H9 (cell line): Measurements from ENCODE around the gene PALS1. TPM values are rescaled to one million over a fixed set of nuclear protein-coding genes. Genes with fewer than 3 reads are reported as not detected.

ENCODE experiments used
- DNase-seq: peaks from one replicate; pipeline ENCODE4 v3.0.0-alpha.2; 2017
- H2AFZ ChIP-seq: one replicate; pipeline ENCODE4 v1.6.1; 2013; ENCODE audit warnings: mild to moderate bottlenecking, low read length, control low read depth, moderate library complexity
- H2AK5ac ChIP-seq: 2 replicates; pipeline ENCODE4 v1.6.1; 2013; ENCODE audit warnings: low read length, control low read depth, mixed read lengths; ENCODE audit not compliant: insufficient read length
- H2BK120ac ChIP-seq: one replicate; pipeline ENCODE4 v1.6.1; 2013; ENCODE audit warnings: low read depth, mild to moderate bottlenecking, low read length, control low read depth, inconsistent platforms; ENCODE audit not compliant: poor library complexity, severe bottlenecking
- H2BK12ac ChIP-seq: 2 replicates; pipeline ENCODE4 v1.6.1; 2013; ENCODE audit warnings: low read length, control low read depth, mixed read lengths, low read depth; ENCODE audit not compliant: insufficient read length
- H2BK15ac ChIP-seq: 2 replicates; pipeline ENCODE4 v1.6.1; 2013; ENCODE audit warnings: low read depth, low read length, control low read depth
- H2BK20ac ChIP-seq: one replicate; pipeline ENCODE4 v1.6.1; 2013; ENCODE audit warnings: low read depth, mild to moderate bottlenecking, low read length, control low read depth, inconsistent platforms; ENCODE audit not compliant: poor library complexity, severe bottlenecking
- H2BK5ac ChIP-seq: 2 replicates; pipeline ENCODE4 v1.6.1; 2013; ENCODE audit warnings: low read length, control low read depth, mixed read lengths; ENCODE audit not compliant: insufficient read length
- H3K14ac ChIP-seq: 2 replicates; pipeline ENCODE4 v1.6.1; 2013; ENCODE audit warnings: low read length, control low read depth; ENCODE audit not compliant: insufficient read depth
- H3K18ac ChIP-seq: 2 replicates; pipeline ENCODE4 v1.6.1; 2013; ENCODE audit warnings: low read depth, mild to moderate bottlenecking, mixed read lengths, low read length, control low read depth; ENCODE audit not compliant: insufficient read length
- H3K23ac ChIP-seq: 2 replicates; pipeline ENCODE4 v1.6.1; 2013; ENCODE audit warnings: low read length, control low read depth, mixed read lengths, low read depth; ENCODE audit not compliant: insufficient read length
- H3K23me2 ChIP-seq: 2 replicates; pipeline ENCODE4 v1.6.1; 2013; ENCODE audit warnings: low read depth, mild to moderate bottlenecking, mixed read lengths, low read length, control low read depth; ENCODE audit not compliant: insufficient read length, poor library complexity, severe bottlenecking
- H3K27ac ChIP-seq: 2 replicates; pipeline ENCODE4 v1.5.1; 2013; ENCODE audit warnings: low read length, control low read depth, mixed read lengths, low read depth; ENCODE audit not compliant: insufficient read length
- H3K27me3 ChIP-seq: 2 replicates; pipeline ENCODE4 v1.6.1; 2013; ENCODE audit warnings: low read length, control low read depth, inconsistent platforms; ENCODE audit not compliant: insufficient read depth
- H3K4ac ChIP-seq: 2 replicates; pipeline ENCODE4 v1.6.1; 2013; ENCODE audit warnings: low read depth, mild to moderate bottlenecking, control low read depth, inconsistent platforms, low read length, moderate library complexity
- H3K4me1 ChIP-seq: 2 replicates; pipeline ENCODE4 v1.6.1; 2013; ENCODE audit warnings: low read length, control low read depth, inconsistent platforms; ENCODE audit not compliant: insufficient read depth
- H3K4me2 ChIP-seq: 2 replicates; pipeline ENCODE4 v1.6.1; 2013; ENCODE audit warnings: low read length, control low read depth, mixed read lengths; ENCODE audit not compliant: insufficient read length, insufficient read depth
- H3K56ac ChIP-seq: 2 replicates; pipeline ENCODE4 v1.6.1; 2013; ENCODE audit warnings: low read depth, mild to moderate bottlenecking, mixed read lengths, low read length, control low read depth; ENCODE audit not compliant: insufficient read length
- H3K79me1 ChIP-seq: 2 replicates; pipeline ENCODE4 v1.6.1; 2013; ENCODE audit warnings: low read depth, mild to moderate bottlenecking, moderate library complexity, low read length, control low read depth, inconsistent platforms; ENCODE audit not compliant: insufficient read depth, poor library complexity, severe bottlenecking
- H3K79me2 ChIP-seq: 2 replicates; pipeline ENCODE4 v1.6.1; 2013; ENCODE audit warnings: low read length, control low read depth, inconsistent platforms; ENCODE audit not compliant: insufficient read depth
- H3K9ac ChIP-seq: 2 replicates; pipeline ENCODE4 v1.6.1; 2013; ENCODE audit warnings: low read length, control low read depth, mixed read lengths; ENCODE audit not compliant: insufficient read length; ENCODE audit errors: extremely low read depth
- H3K9me3 ChIP-seq: one replicate; pipeline ENCODE4 v1.6.1; 2013; ENCODE audit warnings: low read depth, low read length, inconsistent platforms; ENCODE audit not compliant: control insufficient read depth
- H3T11ph ChIP-seq: one replicate; pipeline ENCODE4 v1.6.1; 2013; ENCODE audit warnings: mild to moderate bottlenecking, low read length, control low read depth, inconsistent platforms
- H4K20me1 ChIP-seq: one replicate; pipeline ENCODE4 v1.6.1; 2013; ENCODE audit not compliant: control insufficient read depth, insufficient read length, insufficient read depth
- H4K5ac ChIP-seq: 2 replicates; pipeline ENCODE4 v1.6.1; 2013; ENCODE audit warnings: low read depth, mild to moderate bottlenecking, mixed read lengths, low read length, control low read depth; ENCODE audit not compliant: insufficient read length
- H4K8ac ChIP-seq: replicated peaks from 2 replicates; pipeline ENCODE4 v1.6.1; 2013; ENCODE audit warnings: low read length, control low read depth, mixed read lengths, low read depth; ENCODE audit not compliant: insufficient read length
- H4K91ac ChIP-seq: 2 replicates; pipeline ENCODE4 v1.6.1; 2013; ENCODE audit warnings: low read depth, mild to moderate bottlenecking, moderate library complexity, mixed read lengths, low read length, control low read depth; ENCODE audit not compliant: insufficient read length
- H3K27ac Mint-ChIP-seq, 3 experiments: 2 replicates in 2 of 3; 3 replicates in 1 of 3; pipeline ENCODE4 v1.8.0; 2020 to 2021; ENCODE audit warnings: mixed read lengths in 3 of 3, mild to moderate bottlenecking in 1 of 3, moderate library complexity in 1 of 3
- H3K27me3 Mint-ChIP-seq: 2 replicates; pipeline ENCODE4 v1.8.0; 2021; ENCODE audit warnings: low read depth, mild to moderate bottlenecking, moderate library complexity, mixed read lengths
- H3K36me3 Mint-ChIP-seq, 3 experiments: 2 replicates in 2 of 3; 3 replicates in 1 of 3; pipeline ENCODE4 v1.8.0; 2020 to 2021; ENCODE audit warnings: low read depth in 3 of 3, mixed read lengths in 3 of 3; ENCODE audit not compliant: insufficient read depth in 1 of 3
- H3K4me1 Mint-ChIP-seq, 2 experiments: 2 replicates each; pipeline ENCODE4 v1.8.0; 2020; ENCODE audit warnings: mixed read lengths in 2 of 2
- H3K4me3 Mint-ChIP-seq, 2 experiments: 2 replicates in 1 of 2; 3 replicates in 1 of 2; pipeline ENCODE4 v1.8.0; 2020 to 2021; ENCODE audit warnings: mild to moderate bottlenecking in 2 of 2, mixed read lengths in 2 of 2, moderate library complexity in 1 of 2
- H3K9me3 Mint-ChIP-seq, 2 experiments: 2 replicates in 1 of 2; 3 replicates in 1 of 2; pipeline ENCODE4 v1.8.0; 2020; ENCODE audit warnings: mild to moderate bottlenecking in 2 of 2, mixed read lengths in 2 of 2, moderate library complexity in 1 of 2
- CTCF ChIP-seq: fragments of 200-600 bp; sonication (generic); conservative IDR thresholded peaks from 3 replicates; pipeline ENCODE4 v1.8.0; 2021; ENCODE audit warnings: antibody characterized with exemption, mild to moderate bottlenecking
- WGBS: extraction: QIAGEN DNeasy Blood & Tissue Kit; methylation state at CpG from one replicate; pipeline ENCODE4 v1.1.7; 2013; ENCODE audit warnings: missing lambda C conversion rate, low lambda C conversion rate, mixed read lengths; ENCODE audit not compliant: insufficient read length; ENCODE audit errors: extremely low coverage; 5-methylcytosine and 5-hydroxymethylcytosine counted together
- total RNA-seq: library from RNA; stranded (reverse); gene quantifications from 2 replicates; pipeline ENCODE4 v1.2.1, GENCODE V29; 2021

PALS1 gene
- total RNA-seq, 1 experiment from 2014 or later: 18.0 TPM

GRCh38 chr14:67221248-67221981 lies 19.8 kb upstream of the PALS1 start:
- H2AK5ac ChIP-seq: no peak overlapping the region
- H3K9me3 ChIP-seq: no peaks in the 10 kb centered on the region
- no peak overlapping the region for H3K4me2 ChIP-seq
- no peaks in the 10 kb centered on the region for H3K79me2 ChIP-seq
- DNase-seq: no peak
- H3K4ac ChIP-seq: no peak overlapping the region
- no peak overlapping the region for H2BK5ac ChIP-seq
- H4K8ac ChIP-seq: no peak overlapping the region
- no peak overlapping the region for H4K91ac ChIP-seq
- H3K9me3 Mint-ChIP-seq: no peaks in the 10 kb centered on the region
- WGBS: no CpG with 5 or more reads among the region's 6 CpGs
- no peak overlapping the region for H2BK20ac ChIP-seq
- no peak overlapping the region for H3K9ac ChIP-seq
- no peak overlapping the region for H3K14ac ChIP-seq
- no peaks in the 10 kb centered on the region for H4K20me1 ChIP-seq
- no peak overlapping the region for H3K23ac ChIP-seq
- no peaks in the 10 kb centered on the region for H3K4me1 ChIP-seq
- no peak overlapping the region for H2AFZ ChIP-seq
- H2BK120ac ChIP-seq: no peak overlapping the region
- no peak overlapping the region for H4K5ac ChIP-seq
- H3K56ac ChIP-seq: no peak overlapping the region
- no peak overlapping the region for H3K18ac ChIP-seq
- H3K4me3 Mint-ChIP-seq: no peak overlapping the region
- no peak overlapping the region for H3K27ac ChIP-seq
- no peak for TF ChIP-seq CTCF
- no peak overlapping the region for H2BK12ac ChIP-seq
- H3K27me3 ChIP-seq: no peaks in the 10 kb centered on the region
- no peaks in the 10 kb centered on the region for H3K23me2 ChIP-seq
- no peaks in the 10 kb centered on the region for H3K36me3 Mint-ChIP-seq
- no peak overlapping the region for H2BK15ac ChIP-seq
- H3K27me3 Mint-ChIP-seq: no peaks in the 10 kb centered on the region
- no peak overlapping the region for H3T11ph ChIP-seq
- no peaks in the 10 kb centered on the region for H3K79me1 ChIP-seq
- no peak overlapping the region for H3K27ac Mint-ChIP-seq
- H3K4me1 Mint-ChIP-seq: no peaks in the 10 kb centered on the region
